Adipose tissue (tissue), 3 donors: Measurements from ENCODE around the gene ERVMER34-1. TPM values are rescaled to one million over a fixed set of nuclear protein-coding genes. Genes with fewer than 3 reads are reported as not detected.
A peak's percentile ranks its signal among the peaks of the same experiment; 100 is the strongest.

Experiments
- H3K27ac ChIP-seq: one replicate; pipeline ENCODE4 v1.5.1; 2013; ENCODE audit warnings: low read depth, low read length
- WGBS, 3 donors: extraction: QIAGEN DNeasy Blood & Tissue Kit; methylation state at CpG; one replicate each; pipeline ENCODE4 v1.1.7; 2013; 5-methylcytosine and 5-hydroxymethylcytosine counted together
- polyA plus RNA-seq, 3 donors: library from polyadenylated mRNA; stranded (reverse); fragments of 200-250 nt; gene quantifications; one replicate each; pipeline ENCODE4 v1.2.3, GENCODE V29; 2013
- donor health status: healthy with polysubstance abuse.
- donor health status: Bipolar disorder and iron deficiency.
- donor health status: healthy.

The ERVMER34-1 gene
- polyA plus RNA-seq, 3 donors = 0.09 to 0.32 (median 0.11) TPM

GRCh38 chr4:52728691-52729240, 22.5 kb downstream of the ERVMER34-1 start:
- no peak overlapping the region for H3K27ac ChIP-seq
- WGBS, 3 donors = 45 to 83% (median 51%) methylated on average over 2 of the region's 2 CpGs

GRCh38 chr4:52726826-52727580, 24.2 kb downstream of the ERVMER34-1 start:
- WGBS, 3 donors = 70 to 86% (median 83%) methylated on average over 3 of the region's 3 CpGs
- no peak overlapping the region for H3K27ac ChIP-seq

- 1% methylated on average over 56 of the region's 56 CpGs for WGBS, 3 donors
- H3K27ac ChIP-seq = no peak overlapping the region
Measured at GRCh38 chr4:52721968-52722815, 29.0 kb downstream of the ERVMER34-1 start.

GRCh38 chr4:52718123-52718522, 33.1 kb downstream of the ERVMER34-1 start:
- H3K27ac ChIP-seq = no peak overlapping the region
- WGBS, 3 donors = 95 to 97% (median 97%) methylated on average over 3 of the region's 3 CpGs

GRCh38 chr4:52716364-52717151, 34.7 kb downstream of the ERVMER34-1 start:
- H3K27ac ChIP-seq = no peak overlapping the region
- WGBS, 3 donors = 93 to 94% (median 93%) methylated on average over 6 of the region's 6 CpGs

- H3K27ac ChIP-seq = no peak overlapping the region
- WGBS, 3 donors = 90 to 92% (median 92%) methylated on average over 3 of the region's 3 CpGs
Measured at GRCh38 chr4:52715914-52716313, 35.3 kb downstream of the ERVMER34-1 start.

- WGBS, 3 donors = 95 to 98% (median 98%) methylated on average over 7 of the region's 7 CpGs
- no peak overlapping the region for H3K27ac ChIP-seq
Measured at GRCh38 chr4:52715255-52715897, 35.8 kb downstream of the ERVMER34-1 start.

GRCh38 chr4:52714597-52715254, 36.5 kb downstream of the ERVMER34-1 start:
- no peak overlapping the region for H3K27ac ChIP-seq
- WGBS, 3 donors = 80 to 86% (median 84%) methylated on average over 4 of the region's 4 CpGs

- H3K27ac ChIP-seq = no peak overlapping the region
- WGBS, 3 donors = 61 to 79% (median 73%) methylated on average over 12 of the region's 12 CpGs
Measured at GRCh38 chr4:52713456-52713937, 37.7 kb downstream of the ERVMER34-1 start.

- H3K27ac ChIP-seq = peak overlapping the region; percentile 65
- 0 to 1% (median 0%) methylated on average over 78 to 87 of the region's 87 CpGs for WGBS, 3 donors
Measured at GRCh38 chr4:52712251-52713130, 38.7 kb downstream of the ERVMER34-1 start.

GRCh38 chr4:52711834-52712250, 39.4 kb downstream of the ERVMER34-1 start:
- 11 to 21% (median 16%) methylated on average over 15 of the region's 15 CpGs for WGBS, 3 donors
- H3K27ac ChIP-seq = peak overlapping the region; percentile 17

- no peak overlapping the region for H3K27ac ChIP-seq
- WGBS, 3 donors = 62 to 79% (median 67%) methylated on average over 1 of the region's 1 CpG
Measured at GRCh38 chr4:52711272-52711671, 40.0 kb downstream of the ERVMER34-1 start.

GRCh38 chr4:52709155-52709554, 42.1 kb downstream of the ERVMER34-1 start:
- no peak overlapping the region for H3K27ac ChIP-seq

- 59 to 69% (median 64%) methylated on average over 3 of the region's 3 CpGs for WGBS, 3 donors
- no peak overlapping the region for H3K27ac ChIP-seq
Measured at GRCh38 chr4:52704661-52705060, 46.6 kb downstream of the ERVMER34-1 start.

GRCh38 chr4:52704133-52704532, 47.1 kb downstream of the ERVMER34-1 start:
- no peak overlapping the region for H3K27ac ChIP-seq
- 36 to 49% (median 46%) methylated on average over 1 of the region's 1 CpG for WGBS, 3 donors

- 90 to 96% (median 91%) methylated on average over 3 of the region's 3 CpGs for WGBS, 3 donors
- no peak overlapping the region for H3K27ac ChIP-seq
Measured at GRCh38 chr4:52701207-52701606, 50.0 kb downstream of the ERVMER34-1 start.
